IPS-18a (cell line): ENCODE data around the gene FBLN5.
"Not testable (repeated sequence)": the region's sequence is repeated elsewhere in the genome, so short reads cannot be mapped to it uniquely, and the experiment has no call there.

Source experiments
- H3K27ac ChIP-seq: one replicate; pipeline ENCODE4 v1.5.1; 2013; ENCODE audit warnings: low read length
- H3K27me3 ChIP-seq: one replicate; pipeline ENCODE4 v1.6.1; 2013; ENCODE audit warnings: mild to moderate bottlenecking, low read length; ENCODE audit not compliant: control insufficient read depth, insufficient read depth
- H3K36me3 ChIP-seq: one replicate; pipeline ENCODE4 v1.6.1; 2013; ENCODE audit warnings: low read depth, low read length; ENCODE audit not compliant: control insufficient read depth
- H3K4me1 ChIP-seq: one replicate; pipeline ENCODE4 v1.6.1; 2013; ENCODE audit warnings: low read depth, low read length; ENCODE audit not compliant: control insufficient read depth
- H3K4me3 ChIP-seq: one replicate; pipeline ENCODE4 v1.5.1; 2013; ENCODE audit warnings: low read length
- H3K9ac ChIP-seq: one replicate; pipeline ENCODE4 v1.6.1; 2013; ENCODE audit warnings: mild to moderate bottlenecking, low read length, moderate library complexity
- H3K9me3 ChIP-seq: one replicate; pipeline ENCODE4 v1.6.1; 2013; ENCODE audit warnings: low read depth, low read length; ENCODE audit not compliant: control insufficient read depth

The FBLN5 gene

DNA sequence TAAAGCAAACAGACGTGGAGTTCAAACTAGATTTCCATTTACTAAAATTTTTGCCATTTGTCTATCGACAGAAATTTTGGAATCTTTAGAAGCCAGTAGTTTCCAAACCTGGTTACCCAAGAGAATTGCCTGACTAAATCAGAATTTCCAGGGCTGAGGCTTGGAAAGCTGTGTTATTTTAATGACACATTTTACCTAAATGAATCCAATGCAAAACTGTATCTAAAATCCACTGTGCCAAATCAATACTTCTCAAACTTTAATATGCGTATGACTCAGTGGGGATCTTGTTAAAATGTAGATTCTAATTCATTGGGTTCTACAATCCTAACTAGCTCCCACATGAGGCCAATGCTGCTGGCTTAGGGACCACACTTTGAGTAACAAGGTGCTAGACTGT lies 45.2 kb downstream of the FBLN5 start:
- H3K9ac ChIP-seq = no peak overlapping the region
- H3K4me3 ChIP-seq = no peak overlapping the region
- H3K27ac ChIP-seq = no peak overlapping the region
- no peaks in the 10 kb centered on the region for H3K36me3 ChIP-seq
- peaks cover 5% of the 10 kb centered on the region for H3K4me1 ChIP-seq
- no peaks in the 10 kb centered on the region for H3K27me3 ChIP-seq
- no peaks in the 10 kb centered on the region for H3K9me3 ChIP-seq

DNA sequence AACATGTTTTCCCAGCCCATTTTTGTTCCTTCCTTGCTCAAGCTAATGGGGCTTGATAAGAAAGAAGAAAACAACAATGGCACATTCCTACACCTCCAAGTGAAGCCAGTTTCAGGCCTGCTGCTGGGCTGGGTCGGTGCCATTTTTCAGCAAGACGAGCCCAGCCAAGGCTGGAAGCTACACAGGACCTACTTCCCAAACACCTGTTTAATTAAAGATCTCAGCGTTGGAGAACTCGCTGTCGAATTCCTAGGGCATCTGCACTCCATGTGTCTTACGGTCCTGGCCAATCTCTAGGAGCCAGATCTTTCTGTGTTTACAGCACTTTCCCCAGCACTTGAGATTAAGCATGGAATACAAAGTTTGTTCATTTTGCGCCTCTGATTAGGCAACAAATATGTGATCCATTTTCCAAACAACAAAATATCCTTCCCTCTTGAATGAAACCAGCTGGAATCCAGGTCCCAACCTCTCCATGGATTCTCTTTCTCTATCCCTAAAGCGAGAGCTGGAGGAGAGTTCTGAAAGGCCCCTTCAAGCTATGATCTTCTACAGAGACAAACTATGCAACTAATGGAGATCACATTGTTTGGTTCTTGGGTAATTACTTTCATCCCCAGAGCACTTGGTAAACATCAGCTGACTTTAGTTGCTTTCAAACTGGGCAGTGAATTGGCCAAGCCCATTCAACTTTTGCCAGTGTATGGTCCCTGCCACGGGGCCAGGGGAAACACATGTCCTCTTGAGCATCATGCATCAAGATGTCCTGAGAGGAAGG lies 45.9 kb downstream of the FBLN5 start:
- Histone ChIP-seq H3K4me1 (peaks cover 9% of the 10 kb centered on the region), H3K27ac (no peak overlapping the region), H3K4me3 (no peak overlapping the region), H3K9ac (no peak overlapping the region), H3K36me3 (no peaks in the 10 kb centered on the region), H3K27me3 (no peaks in the 10 kb centered on the region), H3K9me3 (no peaks in the 10 kb centered on the region)

- Histone ChIP-seq H3K36me3 (no peaks in the 10 kb centered on the region), H3K4me1 (peaks cover 9% of the 10 kb centered on the region), H3K4me3 (no peak overlapping the region), H3K27ac (no peak overlapping the region), H3K27me3 (no peaks in the 10 kb centered on the region), H3K9ac (no peak overlapping the region), H3K9me3 (no peaks in the 10 kb centered on the region)
Measured at GRCh38 chr14:91899806-91900205, 47.7 kb downstream of the FBLN5 start.

GRCh38 chr14:91899213-91899612 lies 48.3 kb downstream of the FBLN5 start:
- H3K9me3 ChIP-seq = no peaks in the 10 kb centered on the region
- H3K4me1 ChIP-seq = peaks cover 9% of the 10 kb centered on the region
- no peak overlapping the region for H3K9ac ChIP-seq
- H3K27ac ChIP-seq = no peak overlapping the region
- no peaks in the 10 kb centered on the region for H3K27me3 ChIP-seq
- H3K36me3 ChIP-seq = no peaks in the 10 kb centered on the region
- H3K4me3 ChIP-seq = no peak overlapping the region

- no peak overlapping the region for H3K4me3 ChIP-seq
- H3K9me3 ChIP-seq = no peaks in the 10 kb centered on the region
- H3K4me1 ChIP-seq = peaks cover 9% of the 10 kb centered on the region
- no peaks in the 10 kb centered on the region for H3K36me3 ChIP-seq
- H3K9ac ChIP-seq = no peak overlapping the region
- H3K27ac ChIP-seq = no peak overlapping the region
- no peaks in the 10 kb centered on the region for H3K27me3 ChIP-seq
Measured at GRCh38 chr14:91898372-91898771, 49.1 kb downstream of the FBLN5 start.

- H3K27ac ChIP-seq, H3K36me3 ChIP-seq, H3K9me3 ChIP-seq, H3K4me1 ChIP-seq, H3K27me3 ChIP-seq, H3K9ac ChIP-seq, H3K4me3 ChIP-seq: not testable (repeated sequence)
Measured at GRCh38 chr14:91897716-91898115, 49.8 kb downstream of the FBLN5 start.

DNA sequence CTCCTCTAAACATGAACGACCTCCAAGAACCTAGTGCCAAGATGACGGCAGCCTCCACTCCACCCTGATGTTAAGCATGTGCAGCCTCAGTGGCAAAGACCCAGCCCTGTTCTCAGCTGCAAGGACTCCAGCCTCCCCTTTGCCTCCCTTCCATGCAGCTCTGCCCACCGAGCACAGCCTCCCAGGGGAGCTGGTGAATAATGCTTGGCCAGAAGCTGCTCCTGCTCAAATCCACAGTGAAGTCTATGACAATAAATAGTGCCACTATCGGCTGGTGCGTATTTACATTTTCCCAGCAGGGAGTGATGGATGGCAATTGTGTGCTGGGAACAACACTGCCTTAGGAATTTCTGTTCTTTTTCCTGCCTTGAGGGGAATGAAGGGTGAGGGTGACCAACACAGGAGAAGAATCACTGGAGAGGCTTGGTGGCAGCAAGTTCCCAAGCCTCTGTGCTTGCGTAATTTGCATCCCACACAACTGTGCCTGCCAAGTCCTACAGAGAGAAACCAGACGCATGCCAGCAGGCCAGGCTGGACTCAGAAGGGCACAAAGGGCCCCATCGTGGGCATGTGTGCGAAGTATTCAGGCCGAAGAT lies 50.3 kb downstream of the FBLN5 start:
- H3K4me1 ChIP-seq = peaks cover 9% of the 10 kb centered on the region
- no peak overlapping the region for H3K9ac ChIP-seq

DNA sequence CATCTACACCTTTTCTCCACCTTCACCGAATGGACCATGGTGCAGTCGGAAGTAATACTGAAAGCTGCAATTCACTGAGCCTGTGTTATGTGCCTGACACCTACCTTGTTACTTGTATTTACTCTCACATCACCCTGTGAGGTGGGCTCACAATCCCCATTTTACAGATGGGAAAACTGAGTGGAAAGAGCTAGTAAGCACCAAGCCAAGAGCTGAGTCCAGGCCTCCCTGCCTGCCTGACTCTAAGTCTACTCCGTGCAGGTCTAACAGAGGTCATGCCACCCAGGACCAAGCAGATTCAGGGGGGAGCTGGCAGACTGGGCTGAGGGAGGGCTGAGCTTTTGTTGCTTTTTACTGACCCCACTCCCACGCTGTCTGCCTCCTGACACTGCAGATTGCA lies 51.1 kb downstream of the FBLN5 start:
- Histone ChIP-seq H3K4me3 (no peak overlapping the region), H3K4me1 (peaks cover 9% of the 10 kb centered on the region), H3K9ac (no peak overlapping the region), H3K36me3 (no peaks in the 10 kb centered on the region), H3K9me3 (no peaks in the 10 kb centered on the region), H3K27me3 (no peaks in the 10 kb centered on the region), H3K27ac (no peak overlapping the region)

More for the DNA sequence above, 50.3 kb downstream of the FBLN5 start:
- H3K36me3 ChIP-seq = no peaks in the 10 kb centered on the region
- no peaks in the 10 kb centered on the region for H3K27me3 ChIP-seq
- no peaks in the 10 kb centered on the region for H3K9me3 ChIP-seq
- H3K27ac ChIP-seq = no peak overlapping the region
- no peak overlapping the region for H3K4me3 ChIP-seq

- H3K27ac ChIP-seq = no peak overlapping the region
- no peak overlapping the region for H3K4me3 ChIP-seq
- no peaks in the 10 kb centered on the region for H3K36me3 ChIP-seq
- H3K9ac ChIP-seq = no peak overlapping the region
- H3K27me3 ChIP-seq = no peaks in the 10 kb centered on the region
- H3K9me3 ChIP-seq = no peaks in the 10 kb centered on the region
- peaks cover 9% of the 10 kb centered on the region for H3K4me1 ChIP-seq
Measured at GRCh38 chr14:91893669-91894068, 53.8 kb downstream of the FBLN5 start.

DNA sequence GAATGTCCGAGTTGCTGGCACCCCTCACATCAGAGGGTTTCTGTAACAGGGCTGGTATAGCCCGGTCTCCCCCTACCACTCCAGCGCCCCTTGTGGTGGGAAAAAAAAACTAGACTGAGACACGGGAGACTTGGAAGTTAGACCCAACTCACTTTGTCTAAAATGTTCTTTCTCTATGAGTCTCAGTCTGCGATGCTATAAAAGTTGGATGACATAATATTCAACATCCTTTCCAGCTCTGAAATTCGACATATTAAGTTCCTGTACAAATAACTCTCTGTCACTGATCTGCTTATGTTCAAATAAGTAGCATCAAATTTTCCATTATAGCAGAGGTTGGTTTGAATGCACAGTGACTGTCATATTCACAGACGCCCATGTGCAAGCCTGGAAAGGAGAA lies 54.5 kb downstream of the FBLN5 start:
- Histone ChIP-seq H3K9ac (no peak overlapping the region), H3K4me1 (peaks cover 9% of the 10 kb centered on the region), H3K27me3 (no peaks in the 10 kb centered on the region), H3K27ac (no peak overlapping the region), H3K4me3 (no peak overlapping the region), H3K9me3 (no peaks in the 10 kb centered on the region), H3K36me3 (no peaks in the 10 kb centered on the region)

GRCh38 chr14:91891721-91892220 lies 55.7 kb downstream of the FBLN5 start:
- H3K4me1 ChIP-seq = no peaks in the 10 kb centered on the region
- H3K27ac ChIP-seq = no peak overlapping the region
- no peak overlapping the region for H3K4me3 ChIP-seq
- no peaks in the 10 kb centered on the region for H3K36me3 ChIP-seq
- H3K27me3 ChIP-seq = no peaks in the 10 kb centered on the region
- no peak overlapping the region for H3K9ac ChIP-seq
- no peaks in the 10 kb centered on the region for H3K9me3 ChIP-seq

DNA sequence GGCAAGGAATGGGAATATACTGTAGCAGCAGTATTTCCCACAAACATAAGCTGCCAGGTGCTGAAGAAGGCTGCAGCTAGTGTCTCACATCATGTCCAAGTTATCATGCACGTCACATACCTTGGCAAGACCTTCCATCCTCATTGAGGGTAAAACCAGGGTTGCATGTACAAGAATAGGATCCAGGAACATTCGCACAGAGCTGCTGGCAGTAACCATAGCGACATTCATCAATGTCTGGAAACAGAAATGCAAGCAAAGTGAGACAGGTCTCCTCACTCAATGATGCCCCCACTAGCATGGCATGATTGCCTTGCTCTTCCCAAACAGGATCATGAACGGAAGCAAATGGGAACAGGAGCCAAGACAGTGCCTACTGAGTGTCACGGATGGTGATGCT lies 56.4 kb downstream of the FBLN5 start:
- H3K9me3 ChIP-seq = no peaks in the 10 kb centered on the region
- no peak overlapping the region for H3K4me3 ChIP-seq
- no peak overlapping the region for H3K9ac ChIP-seq
- H3K27ac ChIP-seq = no peak overlapping the region
- no peaks in the 10 kb centered on the region for H3K4me1 ChIP-seq
- no peaks in the 10 kb centered on the region for H3K27me3 ChIP-seq
- no peaks in the 10 kb centered on the region for H3K36me3 ChIP-seq
